Activated CD4-positive, alpha-beta T cell treated with anti-CD3 and anti-CD28 coated beads, Interleukin-2, amount 10 ng/mL, durations not matched to agents 24 days and 14 days (primary cell): Measurements from ENCODE around the gene PRKN. TPM values are rescaled to one million over a fixed set of nuclear protein-coding genes. Genes with fewer than 3 reads are reported as not detected.

Source experiments
- DNase-seq: peaks from one replicate; pipeline ENCODE4 v3.0.0; 2022
- H3K27ac Mint-ChIP-seq: one replicate; pipeline ENCODE4 v1.8.0; 2022; ENCODE audit warnings: mild to moderate bottlenecking, mixed read lengths
- H3K27me3 Mint-ChIP-seq: one replicate; pipeline ENCODE4 v1.8.0; 2022; ENCODE audit warnings: mixed read lengths
- H3K36me3 Mint-ChIP-seq: one replicate; pipeline ENCODE4 v1.8.0; 2022; ENCODE audit warnings: low read depth, mild to moderate bottlenecking, mixed read lengths
- H3K4me1 Mint-ChIP-seq: one replicate; pipeline ENCODE4 v1.8.0; 2021; ENCODE audit warnings: mixed read lengths
- H3K4me3 Mint-ChIP-seq: one replicate; pipeline ENCODE4 v1.8.0; 2022; ENCODE audit warnings: mild to moderate bottlenecking, moderate library complexity, mixed read lengths
- H3K9me3 Mint-ChIP-seq: one replicate; pipeline ENCODE4 v1.8.0; 2021; ENCODE audit warnings: mixed read lengths
- intact Hi-C: fragments of 100-400 bp; cut with micrococcal nuclease; formaldehyde crosslinking; loops from one replicate; pipeline ENCODE4 v1.15.1; 2023
- total RNA-seq: library from RNA; stranded (reverse); gene quantifications from 2 replicates; pipeline ENCODE4 v1.2.3, GENCODE V29; 2022

The PRKN gene
- total RNA-seq, 1 donor from 2014 or later: not detected

- Mint-ChIP-seq H3K4me1 (no peaks in the 10 kb centered on the region), H3K27ac (no peak overlapping the region), H3K27me3 (no peaks in the 10 kb centered on the region), H3K9me3 (no peaks in the 10 kb centered on the region), H3K4me3 (no peak overlapping the region), H3K36me3 (no peaks in the 10 kb centered on the region)
- intact Hi-C loops: no loop called here
- no peak for DNase-seq
Measured at GRCh38 chr6:162230147-162230752, 497.3 kb downstream of the PRKN start.

DNA sequence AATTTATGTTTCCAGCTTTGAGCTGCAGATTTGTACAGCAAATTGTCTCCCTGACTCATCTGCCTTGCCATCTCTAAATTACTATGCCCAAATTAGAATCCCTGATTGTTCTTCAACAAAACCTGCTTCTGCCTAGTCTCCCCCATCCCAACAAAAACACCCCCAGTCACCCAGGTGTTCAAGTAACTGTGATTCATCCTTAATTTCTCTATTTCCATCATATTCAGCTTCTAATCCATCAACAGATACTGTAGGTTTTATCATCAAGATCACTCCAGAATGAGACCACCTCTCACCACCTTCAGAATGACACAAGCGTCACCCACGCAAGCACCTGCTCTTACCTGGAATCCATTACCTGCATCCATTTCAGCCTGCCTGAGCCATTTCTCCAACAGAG lies 498.5 kb downstream of the PRKN start:
- intact Hi-C loops: no loop called here
- Mint-ChIP-seq H3K4me1 (no peaks in the 10 kb centered on the region), H3K36me3 (no peaks in the 10 kb centered on the region), H3K4me3 (no peak overlapping the region), H3K27me3 (no peaks in the 10 kb centered on the region), H3K27ac (no peak overlapping the region), H3K9me3 (no peaks in the 10 kb centered on the region)
- no peak for DNase-seq

- no peaks in the 10 kb centered on the region for H3K4me1 Mint-ChIP-seq
- intact Hi-C loops: no loop called here
- H3K9me3 Mint-ChIP-seq: no peaks in the 10 kb centered on the region
- H3K27ac Mint-ChIP-seq: no peak overlapping the region
- no peaks in the 10 kb centered on the region for H3K36me3 Mint-ChIP-seq
- no peaks in the 10 kb centered on the region for H3K27me3 Mint-ChIP-seq
- no peak for DNase-seq
- no peak overlapping the region for H3K4me3 Mint-ChIP-seq
Measured at GRCh38 chr6:162226803-162227202, 500.8 kb downstream of the PRKN start.

- no peak for DNase-seq
- Mint-ChIP-seq H3K36me3 (no peaks in the 10 kb centered on the region), H3K9me3 (no peaks in the 10 kb centered on the region), H3K27me3 (no peaks in the 10 kb centered on the region), H3K4me1 (no peaks in the 10 kb centered on the region), H3K27ac (no peak overlapping the region), H3K4me3 (no peak overlapping the region)
- intact Hi-C loops: no loop called here
Measured at GRCh38 chr6:162222521-162222920, 505.0 kb downstream of the PRKN start.

DNA sequence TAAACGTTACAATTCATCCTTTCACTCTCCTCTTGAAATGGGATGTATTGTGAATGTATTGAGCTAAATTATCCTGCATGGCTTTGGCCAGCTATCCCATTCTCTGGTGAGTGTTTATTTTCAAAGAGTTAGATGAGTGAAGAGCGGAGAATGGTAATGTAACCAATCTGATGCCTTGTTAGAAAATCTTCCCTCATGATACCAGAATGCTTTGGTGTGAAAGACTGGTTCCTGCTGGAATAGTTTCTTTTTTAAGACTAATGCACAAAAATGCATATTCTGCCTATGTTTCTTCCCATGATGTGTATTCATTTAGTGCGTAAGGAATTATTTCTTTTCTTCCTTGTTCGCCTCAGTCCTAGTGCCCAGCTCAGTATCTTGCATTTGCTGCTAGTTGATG lies 506.7 kb downstream of the PRKN start:
- Mint-ChIP-seq H3K4me3 (no peak overlapping the region), H3K9me3 (no peaks in the 10 kb centered on the region), H3K36me3 (no peaks in the 10 kb centered on the region), H3K27ac (no peak overlapping the region), H3K27me3 (no peaks in the 10 kb centered on the region), H3K4me1 (no peaks in the 10 kb centered on the region)
- DNase-seq: no peak
- intact Hi-C loops: no loop called here

GRCh38 chr6:162219266-162219665 lies 508.3 kb downstream of the PRKN start:
- no peaks in the 10 kb centered on the region for H3K36me3 Mint-ChIP-seq
- H3K4me3 Mint-ChIP-seq: no peak overlapping the region
- no peak for DNase-seq
- H3K9me3 Mint-ChIP-seq: no peaks in the 10 kb centered on the region
- intact Hi-C loops: no loop called here
- no peaks in the 10 kb centered on the region for H3K4me1 Mint-ChIP-seq
- H3K27ac Mint-ChIP-seq: no peak overlapping the region
- no peaks in the 10 kb centered on the region for H3K27me3 Mint-ChIP-seq

GRCh38 chr6:162217811-162218493 lies 509.6 kb downstream of the PRKN start:
- Mint-ChIP-seq H3K9me3 (no peaks in the 10 kb centered on the region), H3K27me3 (no peaks in the 10 kb centered on the region)
- no peak for DNase-seq

GRCh38 chr6:162217058-162217457 lies 510.5 kb downstream of the PRKN start:
- Mint-ChIP-seq H3K27ac (no peak overlapping the region), H3K4me3 (no peak overlapping the region), H3K9me3 (no peaks in the 10 kb centered on the region), H3K27me3 (no peaks in the 10 kb centered on the region), H3K4me1 (no peaks in the 10 kb centered on the region), H3K36me3 (no peaks in the 10 kb centered on the region)
- no peak for DNase-seq
- intact Hi-C loops: no loop called here

More at GRCh38 chr6:162217811-162218493, 509.6 kb downstream of the PRKN start:
- Mint-ChIP-seq H3K27ac (no peak overlapping the region), H3K4me1 (no peaks in the 10 kb centered on the region), H3K4me3 (no peak overlapping the region), H3K36me3 (no peaks in the 10 kb centered on the region)
- intact Hi-C loops: no loop called here

GRCh38 chr6:162211777-162212176 lies 515.8 kb downstream of the PRKN start:
- Mint-ChIP-seq H3K36me3 (no peaks in the 10 kb centered on the region), H3K4me3 (no peak overlapping the region), H3K4me1 (no peaks in the 10 kb centered on the region), H3K27me3 (no peaks in the 10 kb centered on the region), H3K9me3 (peaks cover 3% of the 10 kb centered on the region), H3K27ac (no peak overlapping the region)
- no peak for DNase-seq
- intact Hi-C loops: no loop called here

DNA sequence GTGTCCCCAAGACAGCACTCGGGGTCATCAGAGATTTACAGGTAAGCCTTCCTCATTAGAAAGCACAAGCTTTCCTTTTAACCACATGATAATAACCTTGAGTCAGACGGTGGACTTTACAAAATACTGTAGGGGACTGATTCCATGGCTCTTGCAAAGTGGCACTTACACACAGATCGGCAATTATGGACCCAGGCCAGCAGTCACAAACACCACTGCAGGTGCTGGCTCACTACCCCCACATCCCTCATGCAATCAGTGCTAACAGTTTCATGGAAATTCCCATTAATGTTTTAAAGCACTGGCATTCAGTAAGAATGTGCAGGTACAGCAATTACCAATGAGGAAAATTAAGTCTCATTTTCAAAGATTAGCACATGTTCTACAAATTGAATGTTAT lies 516.5 kb downstream of the PRKN start:
- intact Hi-C loops: no loop called here
- Mint-ChIP-seq H3K27me3 (no peaks in the 10 kb centered on the region), H3K4me3 (no peak overlapping the region), H3K27ac (no peak overlapping the region), H3K4me1 (no peaks in the 10 kb centered on the region), H3K36me3 (no peaks in the 10 kb centered on the region), H3K9me3 (peaks cover 3% of the 10 kb centered on the region)
- no peak for DNase-seq

GRCh38 chr6:162203287-162203686 lies 524.3 kb downstream of the PRKN start:
- Mint-ChIP-seq H3K27ac (no peak overlapping the region), H3K9me3 (peaks cover 3% of the 10 kb centered on the region), H3K27me3 (no peaks in the 10 kb centered on the region), H3K36me3 (no peaks in the 10 kb centered on the region), H3K4me3 (no peak overlapping the region), H3K4me1 (no peaks in the 10 kb centered on the region)
- intact Hi-C loops: no loop called here
- DNase-seq: no peak

GRCh38 chr6:162200945-162201690 lies 526.4 kb downstream of the PRKN start:
- intact Hi-C loops: no loop called here
- Mint-ChIP-seq H3K27me3 (no peaks in the 10 kb centered on the region), H3K4me1 (no peaks in the 10 kb centered on the region), H3K4me3 (no peak overlapping the region), H3K9me3 (no peaks in the 10 kb centered on the region), H3K27ac (no peak overlapping the region), H3K36me3 (no peaks in the 10 kb centered on the region)
- DNase-seq: no peak

GRCh38 chr6:162200041-162200440 lies 527.5 kb downstream of the PRKN start:
- no peaks in the 10 kb centered on the region for H3K4me1 Mint-ChIP-seq
- H3K27ac Mint-ChIP-seq: no peak overlapping the region
- no peaks in the 10 kb centered on the region for H3K9me3 Mint-ChIP-seq
- no peak overlapping the region for H3K4me3 Mint-ChIP-seq
- no peak for DNase-seq
- no peaks in the 10 kb centered on the region for H3K36me3 Mint-ChIP-seq
- intact Hi-C loops: no loop called here
- H3K27me3 Mint-ChIP-seq: no peaks in the 10 kb centered on the region

DNA sequence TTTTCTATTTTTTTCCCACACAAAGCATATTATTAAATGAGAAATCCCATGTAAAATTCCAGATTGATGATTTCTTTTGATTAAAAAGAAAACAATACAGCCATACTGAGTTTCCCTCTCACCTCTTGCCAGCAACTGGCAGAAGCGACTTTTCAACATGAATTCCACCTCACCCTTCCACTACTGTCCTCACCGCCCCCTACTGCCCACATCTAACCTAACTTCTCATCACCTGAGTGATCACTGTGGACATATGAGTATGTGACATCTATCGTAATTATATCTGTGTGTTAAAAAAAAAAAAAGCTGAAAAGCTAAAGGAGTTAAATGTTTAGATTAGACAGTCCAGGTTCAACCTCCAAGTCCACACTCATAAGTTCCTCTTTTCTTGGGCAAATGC lies 528.6 kb downstream of the PRKN start:
- intact Hi-C loops: no loop called here
- Mint-ChIP-seq H3K27me3 (no peaks in the 10 kb centered on the region), H3K27ac (no peak overlapping the region), H3K36me3 (no peaks in the 10 kb centered on the region), H3K4me1 (no peaks in the 10 kb centered on the region), H3K4me3 (no peak overlapping the region), H3K9me3 (no peaks in the 10 kb centered on the region)
- DNase-seq: no peak
